Measurements from ENCODE around the gene DONSON.
A peak's percentile ranks its signal among the peaks of the same experiment; 100 is the strongest.

The DONSON gene

DNA sequence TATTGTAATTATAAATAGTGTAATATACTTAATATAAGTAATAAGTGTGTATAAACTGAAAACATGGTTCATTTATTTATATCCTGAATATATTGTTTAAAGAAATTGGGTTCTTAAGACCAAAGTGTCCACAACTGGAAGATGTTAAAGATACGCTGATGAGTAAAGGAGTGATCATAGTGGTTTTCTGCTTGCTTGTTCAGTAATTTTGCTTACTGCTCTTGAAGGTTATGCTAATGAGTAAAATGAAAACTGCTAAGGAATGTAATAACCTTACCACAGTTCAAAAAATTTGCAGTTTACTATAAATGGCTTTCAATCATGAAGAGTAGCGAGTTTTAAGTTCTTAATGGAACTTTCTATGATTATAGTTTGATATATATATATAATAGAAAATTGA, 22.0 kb downstream of the DONSON start:
- ChIA-PET POLR2A (interaction anchor here (0.6 to 1.6 kb wide), 3 partner anchors 8 to 98 kb away, joined by 4 to 5 read pairs (median 5); partner anchors contain the start of gene DONSON), CTCF (no interaction called here)
- H3K27ac ChIP-seq (ENCODE audit: extremely low read depth, low read depth, low read length), result no peak overlapping the region
- 0 out of 2 replicates have a peak, but pooled peaks have one; percentile 34 for TF ChIP-seq ZNF600 (tag by site-specific recombination; IDR thresholded peaks at IDR 0.05)
- TF ChIP-seq OVOL3 (tag by site-specific recombination; IDR thresholded peaks at IDR 0.05), result no peak
- TF ChIP-seq, protein P1, sequence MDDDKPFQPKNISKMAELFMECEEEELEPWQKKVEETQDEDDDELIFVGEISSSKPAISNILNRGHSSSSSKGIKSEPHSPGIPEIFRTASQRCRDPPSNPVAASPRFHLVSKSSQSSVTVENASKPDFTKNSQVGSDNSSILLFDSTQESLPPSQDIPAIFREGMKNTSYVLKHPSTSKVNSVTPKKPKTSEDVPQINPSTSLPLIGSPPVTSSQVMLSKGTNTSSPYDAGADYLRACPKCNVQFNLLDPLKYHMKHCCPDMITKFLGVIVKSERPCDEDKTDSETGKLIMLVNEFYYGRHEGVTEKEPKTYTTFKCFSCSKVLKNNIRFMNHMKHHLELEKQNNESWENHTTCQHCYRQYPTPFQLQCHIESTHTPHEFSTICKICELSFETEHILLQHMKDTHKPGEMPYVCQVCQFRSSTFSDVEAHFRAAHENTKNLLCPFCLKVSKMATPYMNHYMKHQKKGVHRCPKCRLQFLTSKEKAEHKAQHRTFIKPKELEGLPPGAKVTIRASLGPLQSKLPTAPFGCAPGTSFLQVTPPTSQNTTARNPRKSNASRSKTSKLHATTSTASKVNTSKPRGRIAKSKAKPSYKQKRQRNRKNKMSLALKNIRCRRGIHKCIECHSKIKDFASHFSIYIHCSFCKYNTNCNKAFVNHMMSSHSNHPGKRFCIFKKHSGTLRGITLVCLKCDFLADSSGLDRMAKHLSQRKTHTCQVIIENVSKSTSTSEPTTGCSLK (tag by site-specific recombination; IDR thresholded peaks at IDR 0.05), result no peak
- no peak overlapping the region for H3K4me3 ChIP-seq (ENCODE audit: low read depth, low read length)
- no peaks in the 10 kb centered on the region for H3K4me1 ChIP-seq (ENCODE audit: control insufficient read depth, insufficient read depth, low read length)
- H3K36me3 ChIP-seq (ENCODE audit: control insufficient read depth in 2 of 2, insufficient read depth in 1 of 2, low read length in 2 of 2), result peaks cover 61 to 76% of the 10 kb centered on the region in 2 experiments
- no peaks in the 10 kb centered on the region for H3K9me3 ChIP-seq (ENCODE audit: control insufficient read depth, insufficient read depth, low read depth, low read length)

- Histone ChIP-seq H3K36me3 (ENCODE audit: control insufficient read depth in 2 of 2, insufficient read depth in 1 of 2, low read length in 2 of 2) (peaks cover 66 to 78% of the 10 kb centered on the region in 2 experiments), H3K4me1 (ENCODE audit: control insufficient read depth, insufficient read depth, low read length) (no peaks in the 10 kb centered on the region), H3K4me3 (ENCODE audit: low read depth, low read length) (no peak overlapping the region), H3K27ac (ENCODE audit: extremely low read depth, low read depth, low read length) (no peak overlapping the region), H3K9me3 (ENCODE audit: control insufficient read depth, insufficient read depth, low read depth, low read length) (no peaks in the 10 kb centered on the region)
- CTCF ChIA-PET, result interaction anchor here (1.0 to 1.2 kb wide), 2 partner anchors 11 to 339 kb away, joined by 3 read pairs; no protein-coding TSS in a partner anchor
- POLR2A ChIA-PET, result no interaction called here
- TF ChIP-seq ZNF747 (tag by site-specific recombination; IDR thresholded peaks at IDR 0.05) (no peak), SP3 (tag by site-specific recombination; IDR thresholded peaks at IDR 0.05) (no peak), ZNF692 (tag by site-specific recombination; IDR thresholded peaks at IDR 0.05) (no peak), ZXDB (tag by site-specific recombination; IDR thresholded peaks at IDR 0.05) (no peak), HOXD13 (CRISPR knock-in tag; IDR thresholded peaks at IDR 0.05; ENCODE audit: borderline replicate concordance) (no peak), SCRT2 (tag by site-specific recombination; IDR thresholded peaks at IDR 0.05) (no peak), ZFHX2 (tag by site-specific recombination; conservative IDR thresholded peaks at IDR 0.05) (no peak), ZFP41 (tag by site-specific recombination; IDR thresholded peaks at IDR 0.05; ENCODE audit: borderline replicate concordance) (no peak), ZNF302 (tag by site-specific recombination; IDR thresholded peaks at IDR 0.05; ENCODE audit: low read depth) (no peak), ZNF404 (tag by site-specific recombination; IDR thresholded peaks at IDR 0.05) (no peak), KLF16 (tag by site-specific recombination; IDR thresholded peaks at IDR 0.05) (no peak), KLF10 (tag by site-specific recombination; IDR thresholded peaks at IDR 0.05) (no peak), ZNF133 (tag by site-specific recombination; IDR thresholded peaks at IDR 0.05) (no peak), ZNF571 (tag by site-specific recombination; IDR thresholded peaks at IDR 0.05) (no peak), ZBTB11 (tag by site-specific recombination; conservative IDR thresholded peaks at IDR 0.05; ENCODE audit: low read depth) (no peak), ZNF398 (tag by site-specific recombination; IDR thresholded peaks at IDR 0.05) (no peak)
- TF ChIP-seq, protein P2, sequence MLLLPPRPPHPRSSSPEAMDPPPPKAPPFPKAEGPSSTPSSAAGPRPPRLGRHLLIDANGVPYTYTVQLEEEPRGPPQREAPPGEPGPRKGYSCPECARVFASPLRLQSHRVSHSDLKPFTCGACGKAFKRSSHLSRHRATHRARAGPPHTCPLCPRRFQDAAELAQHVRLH (tag by site-specific recombination; IDR thresholded peaks at IDR 0.05), result no peak
- TF ChIP-seq, protein P3, sequence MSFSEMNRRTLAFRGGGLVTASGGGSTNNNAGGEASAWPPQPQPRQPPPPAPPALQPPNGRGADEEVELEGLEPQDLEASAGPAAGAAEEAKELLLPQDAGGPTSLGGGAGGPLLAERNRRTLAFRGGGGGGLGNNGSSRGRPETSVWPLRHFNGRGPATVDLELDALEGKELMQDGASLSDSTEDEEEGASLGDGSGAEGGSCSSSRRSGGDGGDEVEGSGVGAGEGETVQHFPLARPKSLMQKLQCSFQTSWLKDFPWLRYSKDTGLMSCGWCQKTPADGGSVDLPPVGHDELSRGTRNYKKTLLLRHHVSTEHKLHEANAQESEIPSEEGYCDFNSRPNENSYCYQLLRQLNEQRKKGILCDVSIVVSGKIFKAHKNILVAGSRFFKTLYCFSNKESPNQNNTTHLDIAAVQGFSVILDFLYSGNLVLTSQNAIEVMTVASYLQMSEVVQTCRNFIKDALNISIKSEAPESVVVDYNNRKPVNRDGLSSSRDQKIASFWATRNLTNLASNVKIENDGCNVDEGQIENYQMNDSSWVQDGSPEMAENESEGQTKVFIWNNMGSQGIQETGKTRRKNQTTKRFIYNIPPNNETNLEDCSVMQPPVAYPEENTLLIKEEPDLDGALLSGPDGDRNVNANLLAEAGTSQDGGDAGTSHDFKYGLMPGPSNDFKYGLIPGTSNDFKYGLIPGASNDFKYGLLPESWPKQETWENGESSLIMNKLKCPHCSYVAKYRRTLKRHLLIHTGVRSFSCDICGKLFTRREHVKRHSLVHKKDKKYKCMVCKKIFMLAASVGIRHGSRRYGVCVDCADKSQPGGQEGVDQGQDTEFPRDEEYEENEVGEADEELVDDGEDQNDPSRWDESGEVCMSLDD (tag by site-specific recombination; IDR thresholded peaks at IDR 0.05), result no peak
These were observed 26.1 kb downstream of the DONSON start for GRCh38 chr21:33562389-33562788.

All from HEK293 (cell line).